HG03045 (cell line): Measurements from ENCODE around the gene SPATS2.
"Not testable (repeated sequence)": the region's sequence is repeated elsewhere in the genome, so short reads cannot be mapped to it uniquely, and the experiment has no call there.

ENCODE experiments used
- ATAC-seq: cut with Tn5 transposase; IDR thresholded peaks from one replicate; pipeline ENCODE4 v1.9.1; 2021; ENCODE audit warnings: mild to moderate bottlenecking, moderate library complexity; ENCODE audit not compliant: unreplicated experiment

Gene SPATS2

DNA sequence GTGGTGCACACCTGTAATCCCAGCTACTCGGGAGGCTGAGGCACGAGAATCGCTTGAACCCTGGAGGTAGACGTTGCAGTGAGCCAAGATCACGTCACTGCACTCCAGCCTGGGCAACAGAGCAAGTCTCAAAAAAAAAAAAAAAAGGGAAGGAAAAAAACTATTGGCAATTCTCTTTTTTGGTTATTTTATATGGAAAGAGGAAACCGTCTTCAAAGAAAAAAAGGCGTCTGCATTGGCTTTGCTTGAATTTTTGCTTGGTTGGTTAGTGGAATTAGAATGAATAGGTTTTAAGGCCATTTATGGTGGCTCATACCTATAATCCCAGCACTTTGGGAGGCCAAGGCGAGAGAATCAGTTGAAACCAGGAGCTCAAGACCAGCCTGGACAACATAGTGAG, 142.4 kb downstream of the SPATS2 start:
- ATAC-seq = not testable (repeated sequence)

DNA sequence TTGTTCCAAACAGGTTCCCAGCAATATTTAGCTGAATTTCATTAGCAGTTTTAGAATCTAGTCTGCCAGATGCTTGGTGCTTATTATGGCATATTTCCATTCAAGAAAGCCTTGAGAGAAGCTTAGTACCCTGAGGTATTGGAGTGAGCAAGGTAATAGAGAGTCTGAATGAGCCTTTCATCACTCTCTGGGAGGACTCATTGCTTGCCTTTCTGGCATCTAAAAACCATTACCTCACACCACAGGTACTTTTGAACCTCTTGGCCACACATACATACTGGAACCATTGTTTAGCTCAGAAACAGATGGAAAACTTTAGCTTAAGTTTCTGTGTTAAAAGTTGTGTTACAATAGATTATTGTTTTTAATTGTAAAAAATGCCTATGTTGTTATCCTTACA, 144.1 kb downstream of the SPATS2 start:
- no peak for ATAC-seq

DNA sequence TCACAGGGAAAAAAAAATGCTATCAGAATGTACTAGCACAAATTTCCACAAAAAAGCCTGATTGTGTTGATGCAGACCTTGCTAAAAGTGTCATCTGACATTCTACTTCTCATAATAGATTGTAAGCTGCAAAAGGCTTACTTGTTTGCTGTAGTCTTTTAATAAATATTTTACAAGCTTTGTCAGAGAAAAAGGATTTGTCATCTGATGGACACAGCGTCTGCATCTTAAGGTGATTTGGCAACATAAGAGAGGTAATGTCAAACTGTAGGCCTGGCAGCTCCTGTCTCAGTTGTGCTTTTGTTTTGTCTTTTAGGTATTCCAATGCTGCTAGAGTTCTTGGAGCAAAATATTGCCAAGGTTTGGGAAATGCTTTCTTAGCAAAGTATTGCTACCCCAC, 145.3 kb downstream of the SPATS2 start:
- no peak for ATAC-seq

DNA sequence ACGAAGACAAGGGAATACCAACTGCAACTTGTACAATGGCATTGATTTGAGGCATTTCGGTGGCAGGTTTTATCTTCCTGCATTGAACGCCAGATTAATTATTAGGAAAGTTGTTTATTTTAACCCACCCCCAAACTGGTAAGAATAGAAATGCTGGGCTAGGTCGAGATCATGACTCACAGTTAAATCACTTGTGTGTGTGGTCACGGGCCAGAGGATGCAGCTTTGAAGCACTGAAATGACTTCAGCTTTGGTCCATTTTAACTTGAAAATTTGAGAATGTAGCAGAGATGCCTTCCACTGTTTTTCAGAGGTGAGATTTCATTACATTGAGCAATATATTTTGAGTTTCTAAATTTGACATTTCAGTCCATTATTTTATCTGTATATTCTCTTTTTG, 148.0 kb downstream of the SPATS2 start:
- ATAC-seq = no peak

DNA sequence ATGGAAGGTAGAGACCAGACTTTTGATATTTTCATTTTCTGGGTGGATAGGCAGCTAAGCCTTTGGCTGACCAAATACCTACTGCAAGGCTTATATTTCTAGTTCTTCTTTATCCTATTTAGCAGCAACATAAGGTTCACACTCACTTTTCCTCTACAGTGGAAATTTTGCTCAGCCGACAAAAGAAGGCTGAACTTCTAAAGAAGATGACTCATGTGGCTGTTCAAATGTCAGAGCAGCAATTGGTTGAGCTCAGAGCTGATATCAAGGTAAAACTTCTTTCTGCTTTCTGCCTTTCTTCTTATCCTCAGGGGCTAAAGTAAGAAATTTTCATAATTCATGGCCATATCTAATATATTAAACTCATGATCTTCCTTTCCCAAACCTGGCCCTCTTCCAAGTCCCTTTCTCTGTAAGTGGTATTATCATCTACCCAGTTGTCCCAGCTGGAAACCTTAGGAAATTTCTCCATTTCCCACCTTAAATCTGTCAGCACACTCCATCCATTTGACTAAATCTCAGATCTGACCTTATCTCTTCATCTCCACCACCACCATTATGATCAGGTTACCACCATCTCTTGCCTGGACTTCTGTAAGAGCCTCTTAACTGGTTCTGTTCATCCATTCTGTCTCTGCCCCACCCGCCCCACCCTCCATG, 151.8 kb downstream of the SPATS2 start:
- no peak for ATAC-seq

DNA sequence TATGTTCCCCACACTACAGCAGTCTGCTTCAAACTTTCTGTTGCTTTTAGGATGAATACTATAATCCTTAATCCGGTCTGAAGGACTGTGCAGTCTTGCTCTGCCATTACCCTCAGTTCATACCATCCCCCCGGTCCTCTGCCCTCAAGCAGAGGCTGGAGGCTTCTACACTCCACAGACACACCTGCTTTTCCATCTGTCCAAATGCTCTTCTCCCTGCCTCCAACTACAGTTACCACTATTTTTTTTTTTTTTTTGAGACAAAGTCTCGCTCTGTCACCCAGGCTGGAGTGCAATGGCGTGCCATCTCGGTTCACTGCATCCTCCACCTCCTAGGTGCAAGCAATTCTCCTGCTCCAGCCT, 152.3 kb downstream of the SPATS2 start:
- no peak for ATAC-seq

DNA sequence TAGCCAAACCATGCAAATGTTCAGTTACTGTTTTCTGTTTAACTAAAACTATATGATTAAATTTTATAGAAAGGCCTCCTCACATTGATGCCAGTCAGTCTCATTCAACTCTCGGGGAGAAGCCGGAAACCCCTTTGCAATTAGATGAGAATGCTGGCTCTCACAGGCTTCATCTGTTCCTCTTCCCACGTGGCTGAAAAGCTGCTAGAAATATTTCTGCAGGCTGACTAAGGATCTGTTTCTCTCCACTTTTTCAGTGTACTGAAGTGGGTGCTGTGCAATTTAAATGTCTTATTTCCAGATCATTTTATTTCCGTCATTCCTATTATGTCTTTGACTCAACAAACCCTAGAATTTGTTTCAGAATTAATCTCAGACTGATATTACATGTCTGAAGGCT, 154.1 kb downstream of the SPATS2 start:
- ATAC-seq = no peak

DNA sequence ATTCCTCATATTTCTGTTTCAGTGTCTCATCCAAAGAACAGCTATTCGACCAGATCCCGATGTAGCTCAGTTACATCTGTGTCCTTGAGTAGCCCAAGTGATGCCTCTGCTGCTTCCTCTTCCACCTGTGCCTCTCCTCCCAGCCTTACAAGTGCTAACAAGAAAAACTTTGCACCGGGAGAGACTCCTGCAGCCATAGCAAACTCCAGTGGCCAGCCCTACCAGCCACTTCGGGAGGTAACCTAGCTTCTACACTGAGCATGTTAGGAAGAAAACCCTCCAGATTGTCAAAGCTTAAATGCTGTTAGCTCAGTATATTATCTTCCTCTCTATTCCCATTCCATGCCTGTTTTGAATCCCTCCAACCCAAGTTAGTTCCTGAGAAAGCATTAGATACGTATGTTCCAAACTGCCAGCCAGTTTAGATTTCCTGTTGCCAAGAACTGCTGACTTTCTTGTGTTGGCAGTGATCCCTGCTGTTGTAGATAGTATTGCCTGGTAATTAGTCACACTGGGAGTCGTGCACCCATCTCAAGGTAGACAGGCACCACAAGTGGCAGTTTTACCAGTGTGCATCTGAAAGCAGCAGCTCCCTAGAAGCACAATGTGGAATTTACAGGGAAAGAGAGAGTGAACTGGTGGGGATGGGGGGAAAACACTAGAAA, 157.5 kb downstream of the SPATS2 start:
- no peak for ATAC-seq

DNA sequence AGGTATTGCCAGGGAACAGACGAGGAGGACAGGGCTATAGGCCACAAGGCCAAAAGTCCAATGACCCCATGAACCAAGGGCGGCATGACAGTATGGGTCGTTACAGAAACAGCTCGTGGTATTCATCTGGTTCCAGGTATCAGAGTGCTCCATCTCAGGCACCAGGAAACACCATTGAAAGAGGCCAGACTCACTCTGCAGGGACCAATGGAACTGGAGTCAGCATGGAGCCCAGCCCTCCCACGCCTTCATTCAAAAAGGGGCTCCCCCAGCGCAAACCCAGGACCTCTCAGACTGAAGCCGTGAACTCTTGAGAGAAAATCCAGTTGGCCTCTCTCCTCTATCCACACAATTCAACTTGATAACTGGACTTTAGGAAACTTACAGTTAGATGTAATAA, 158.7 kb downstream of the SPATS2 start:
- no peak for ATAC-seq

DNA sequence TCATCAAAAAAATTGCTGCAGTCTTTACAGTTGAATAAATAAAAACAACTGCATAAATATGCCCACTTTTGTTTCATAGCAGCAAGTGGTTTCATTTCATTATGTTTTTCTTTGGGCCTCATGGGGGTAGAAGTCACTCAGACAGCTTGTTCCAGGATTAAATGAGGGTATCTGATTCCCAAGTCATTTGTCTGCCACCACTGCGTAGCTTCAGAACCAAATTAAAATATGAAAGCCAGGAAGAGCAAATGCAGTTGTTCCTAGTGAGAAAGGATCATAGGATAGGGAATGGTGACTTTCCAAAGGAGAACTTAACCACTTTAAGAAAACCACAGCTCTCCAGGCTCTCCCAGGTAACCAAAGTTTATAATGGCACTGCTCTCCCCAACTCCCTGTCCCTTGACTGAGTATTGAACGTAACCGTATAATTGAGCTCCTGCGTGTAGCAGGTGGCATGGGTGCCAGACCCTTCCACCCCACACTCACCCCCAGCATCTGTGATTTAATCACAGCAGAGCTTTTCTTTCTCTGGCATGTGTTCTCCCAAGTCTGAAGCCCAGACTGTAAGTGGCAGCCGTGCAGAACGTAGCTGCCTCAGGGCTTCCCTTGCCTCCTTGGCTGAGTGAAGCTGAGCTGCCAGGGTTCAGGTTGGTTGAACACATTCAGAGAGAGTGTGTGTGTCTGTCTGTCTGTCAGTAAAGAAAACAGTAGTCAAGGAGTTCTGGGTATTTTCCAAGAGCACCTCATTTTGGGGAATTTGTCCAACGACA, 160.3 kb downstream of the SPATS2 start:
- ATAC-seq = no peak

DNA sequence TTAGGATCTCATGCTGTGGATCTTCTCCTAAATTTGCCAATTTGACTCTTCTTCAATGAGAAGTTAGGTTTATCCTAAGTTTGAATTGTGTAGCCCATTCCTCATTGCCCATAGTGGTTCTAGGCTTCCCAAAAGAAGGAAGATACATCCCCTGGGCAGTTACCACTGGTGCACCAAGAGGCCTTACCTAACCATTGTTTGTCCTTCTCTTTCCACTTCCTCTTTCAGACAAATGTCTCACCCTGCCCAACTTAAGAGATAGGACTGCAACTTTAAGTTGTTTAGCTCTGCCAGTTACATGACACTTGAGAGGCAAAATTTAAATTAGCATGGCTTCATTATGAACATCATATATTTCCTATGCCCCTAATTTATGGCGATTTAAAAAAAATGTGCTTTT, 162.2 kb downstream of the SPATS2 start:
- no peak for ATAC-seq

DNA sequence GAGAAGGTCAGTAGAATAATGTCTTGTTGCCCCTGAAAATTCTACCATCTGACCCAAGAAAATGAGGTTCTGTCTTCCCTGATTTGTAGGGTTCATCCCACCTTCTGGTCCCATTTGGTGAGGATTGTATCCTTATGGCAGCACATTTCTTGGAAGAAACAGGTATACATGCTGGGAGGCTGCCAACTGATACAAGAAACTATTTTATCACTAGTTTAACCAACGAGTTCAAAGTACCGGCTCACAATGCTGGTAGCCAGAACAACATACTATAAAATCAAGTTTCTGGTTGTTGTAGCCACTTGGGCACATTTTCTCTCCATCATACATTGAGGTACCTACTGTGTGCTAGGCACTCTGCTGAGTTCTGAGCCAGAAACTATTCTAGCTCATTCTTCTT, 164.5 kb downstream of the SPATS2 start:
- no peak for ATAC-seq

DNA sequence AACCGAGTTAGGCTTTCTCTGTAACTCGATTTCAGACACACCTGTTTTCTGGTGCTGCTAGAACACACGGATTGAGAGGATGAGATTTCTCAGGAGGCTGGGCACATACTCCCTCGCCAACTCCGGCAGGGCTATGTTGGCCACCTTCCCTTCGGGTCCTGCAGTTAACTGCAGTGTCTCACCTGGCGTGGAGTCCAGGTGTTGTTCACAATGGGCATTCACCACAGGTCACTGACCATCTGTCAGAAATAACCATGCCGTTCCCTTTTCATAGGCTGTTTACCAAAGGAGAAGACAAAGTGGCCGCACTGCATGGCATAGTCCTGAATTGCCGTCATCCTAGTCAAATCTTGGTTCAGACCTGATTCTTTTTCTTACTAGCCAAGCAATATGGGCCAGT, 166.1 kb downstream of the SPATS2 start:
- ATAC-seq = no peak

DNA sequence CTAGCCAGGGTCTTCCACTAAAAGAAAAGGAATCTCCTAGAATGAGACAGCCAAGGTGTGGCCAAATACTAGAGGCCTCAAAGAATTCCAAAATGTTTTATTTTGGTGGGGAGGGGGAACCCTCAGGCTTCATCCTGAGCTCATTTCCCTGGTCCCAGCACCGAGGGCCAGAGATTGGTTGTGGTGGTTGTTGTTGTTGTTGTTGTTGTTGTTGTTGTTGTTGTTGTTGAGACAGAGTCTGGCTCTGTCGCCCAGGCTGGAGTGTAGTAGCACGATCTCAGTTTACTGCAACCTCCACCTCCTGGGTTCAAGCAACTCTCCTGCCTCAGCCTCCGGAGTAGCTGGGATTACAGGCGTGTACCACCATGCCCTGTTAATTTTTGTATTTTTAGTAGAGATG, 166.9 kb downstream of the SPATS2 start:
- not testable (repeated sequence) for ATAC-seq

DNA sequence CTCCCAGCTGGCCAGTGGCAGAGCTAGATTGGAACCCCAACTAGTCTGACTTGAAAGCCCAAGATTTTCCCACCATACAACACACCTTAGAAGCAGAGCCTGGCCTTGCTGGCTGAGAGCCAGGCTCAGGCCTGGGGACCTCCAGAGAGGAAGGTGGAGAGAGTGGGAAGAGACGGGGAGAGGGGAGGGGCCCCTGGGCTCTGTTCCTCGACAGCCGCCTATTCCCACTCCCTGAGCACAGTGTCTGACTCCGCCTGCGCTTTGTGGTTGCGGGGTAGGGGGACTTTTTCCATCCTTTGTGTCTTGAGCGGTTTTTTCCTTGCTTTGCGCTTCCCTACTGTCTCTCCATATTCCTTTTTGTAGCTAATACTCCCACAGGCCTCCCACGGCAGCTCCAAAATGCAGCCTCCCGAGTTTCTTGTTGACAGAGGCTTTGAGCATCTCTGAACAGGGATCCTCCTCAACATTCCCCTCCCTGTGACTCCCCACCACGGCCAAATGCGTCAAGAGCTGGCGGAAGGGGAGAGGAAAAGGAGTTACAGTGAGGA, 167.5 kb downstream of the SPATS2 start:
- no peak for ATAC-seq

DNA sequence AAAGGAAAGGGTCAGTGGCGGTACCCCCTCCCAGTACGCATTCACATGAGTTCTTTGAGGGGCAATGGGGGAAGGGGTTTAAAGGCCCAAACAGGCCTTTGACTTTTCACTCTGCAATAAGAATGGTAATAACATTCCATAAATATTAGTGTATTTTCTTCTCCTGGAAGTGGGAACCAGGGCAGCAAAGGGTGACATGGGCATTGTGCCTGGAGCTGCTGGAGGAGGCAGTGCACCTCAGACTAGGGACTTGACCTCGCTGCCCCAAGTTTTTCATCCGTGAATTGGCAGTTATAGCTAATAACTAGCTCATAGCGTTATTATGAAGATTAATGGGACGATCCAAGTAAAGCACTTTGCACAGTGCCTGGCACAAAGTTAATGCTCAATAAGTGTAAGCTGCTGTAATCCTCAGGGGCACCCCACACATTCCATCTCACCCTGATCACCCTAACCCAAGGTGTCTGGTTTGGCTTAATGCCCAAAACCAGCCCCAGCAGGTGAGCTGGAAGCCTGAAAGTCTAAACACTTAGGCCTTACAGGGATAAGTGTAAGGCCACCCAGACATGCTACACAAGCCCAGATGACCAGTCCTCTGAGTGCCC, 168.8 kb downstream of the SPATS2 start:
- ATAC-seq = no peak

DNA sequence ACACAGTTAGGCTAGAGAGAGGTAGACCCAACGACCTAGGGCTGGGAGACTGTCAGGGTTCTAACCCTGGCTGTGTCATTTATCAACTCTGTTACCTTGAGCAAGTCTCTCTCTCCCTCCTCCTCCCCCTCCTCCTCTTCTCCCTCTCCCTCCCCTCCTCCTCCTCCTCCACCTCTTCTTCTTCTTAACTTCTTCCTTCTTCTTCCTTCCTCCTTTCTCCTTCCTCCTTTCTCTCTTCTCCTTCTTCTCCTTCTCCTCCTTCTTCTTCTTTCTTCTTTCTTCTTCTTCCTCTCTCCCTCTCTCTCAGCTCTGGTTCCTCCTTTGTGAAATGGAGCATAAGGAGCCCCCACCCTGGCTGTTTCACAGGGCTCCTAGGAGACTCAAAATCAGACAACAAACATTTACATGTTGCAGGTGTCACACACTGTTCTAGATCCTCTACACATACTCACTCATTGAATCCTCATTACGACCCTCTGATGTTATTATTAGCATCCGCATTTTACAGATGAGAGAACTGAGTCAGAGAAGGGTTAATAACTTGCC, 169.3 kb downstream of the SPATS2 start:
- ATAC-seq = no peak

DNA sequence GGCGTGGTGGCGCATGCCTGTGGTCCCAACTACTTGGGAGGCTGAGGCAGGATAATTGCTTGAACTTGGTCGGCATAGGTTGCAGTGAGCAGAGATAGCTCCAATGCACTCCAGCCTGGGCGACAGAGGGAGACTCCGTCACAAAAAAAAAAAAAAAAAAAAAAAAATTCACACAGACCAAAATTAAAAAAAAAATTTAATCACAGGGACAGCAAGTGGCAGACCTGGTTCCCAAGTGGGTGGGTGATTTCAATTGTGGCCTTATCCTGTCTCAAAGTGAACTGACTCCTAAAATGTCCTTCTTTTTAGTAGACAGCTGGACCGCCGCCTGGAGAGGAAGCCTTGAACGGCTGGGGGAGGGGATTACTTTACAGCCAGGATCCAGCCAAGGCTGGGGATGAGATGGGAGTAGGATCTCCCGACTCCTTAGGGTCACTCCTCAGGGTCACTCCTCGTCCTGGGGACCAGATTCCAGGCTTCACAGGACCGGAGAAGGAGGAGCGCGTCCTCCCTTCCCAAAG, 170.0 kb downstream of the SPATS2 start:
- no peak for ATAC-seq

DNA sequence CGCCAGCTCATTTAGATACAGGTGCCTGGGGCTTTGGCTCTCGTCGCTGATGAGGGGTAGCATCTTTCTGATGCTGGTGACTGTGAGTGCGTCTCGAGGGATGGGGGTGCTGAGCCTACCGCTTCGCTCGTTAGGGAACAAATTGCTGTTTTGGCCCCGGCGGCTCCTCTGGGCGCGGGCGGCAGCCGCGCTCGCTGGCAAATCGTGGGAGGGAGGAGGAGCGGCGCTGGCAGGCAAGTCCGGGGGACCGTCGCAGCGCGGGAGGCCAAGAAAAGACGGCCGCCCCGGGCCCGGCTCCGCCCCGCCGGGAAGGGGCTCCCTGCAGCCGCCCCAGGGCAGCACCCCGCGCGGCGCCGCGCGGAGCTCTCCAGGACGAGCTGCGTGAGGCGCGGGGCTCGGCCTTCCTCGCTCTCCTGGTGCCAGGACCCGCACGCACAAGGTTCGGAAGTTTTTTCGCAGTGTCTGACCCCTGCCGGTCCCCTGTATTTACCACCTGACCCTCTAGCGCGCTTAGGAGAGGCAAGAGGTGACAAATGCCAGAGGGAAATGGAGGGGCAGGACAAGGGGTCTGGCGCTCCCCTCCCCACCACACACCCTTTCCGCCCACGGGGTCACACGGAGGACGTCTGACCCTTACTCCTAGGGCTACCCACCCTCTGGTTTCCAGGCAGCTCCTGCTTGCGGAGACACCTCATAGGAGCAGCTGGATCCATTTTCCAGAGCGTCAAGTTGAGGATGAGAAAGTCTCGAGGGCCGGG, 170.7 kb downstream of the SPATS2 start:
- ATAC-seq = no peak
